GM12892 (cell line): Measurements from ENCODE around the gene TLE7.

Source experiments
- POLR2A ChIP-seq: IDR thresholded peaks from 2 replicates; pipeline ENCODE4 v1.6.1; 2011; ENCODE audit warnings: low read depth, low read length, control low read depth
- POLR2AphosphoS5 ChIP-seq: IDR thresholded peaks from 2 replicates; pipeline ENCODE4 v1.6.1; 2011; ENCODE audit warnings: low read depth, low read length, control low read depth
- TAF1 ChIP-seq: IDR thresholded peaks from 2 replicates; pipeline ENCODE4 v1.6.1; 2011; ENCODE audit warnings: low read depth, mild to moderate bottlenecking, control low read depth, low read length, borderline replicate concordance

DNA sequence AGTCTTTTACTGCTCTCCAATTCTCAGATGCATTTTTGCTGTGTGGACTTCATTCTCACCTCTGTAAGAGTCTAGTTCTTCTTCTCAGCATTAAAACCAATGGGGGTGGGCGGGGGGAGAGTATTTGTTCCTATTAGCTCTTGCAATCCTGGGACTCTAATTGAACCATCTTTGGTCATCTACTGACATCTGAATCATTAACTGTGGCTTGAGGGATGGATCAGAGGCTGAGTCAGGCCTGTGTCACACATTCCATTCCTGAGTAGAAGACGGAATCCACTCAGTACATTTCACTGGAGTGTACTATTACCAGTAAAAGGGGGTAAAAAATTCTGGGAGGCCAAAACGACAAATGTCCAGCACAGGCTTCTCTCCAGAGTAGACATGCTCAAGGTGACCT is 33.0 kb upstream of the TLE7 start:
- TF ChIP-seq POLR2A: no peak
- TF ChIP-seq TAF1: no peak
- no peak for TF ChIP-seq POLR2AphosphoS5
